HEK293 (cell line): ENCODE measurements around the gene TMEM255A.

ENCODE experiments used
- CTCF ChIP-seq: fragments of 450-650 bp; formaldehyde crosslinking; IDR thresholded peaks from 2 replicates; pipeline ENCODE4 v1.5.1; 2016; ENCODE audit warnings: missing biosample characterization, missing genetic modification characterization
- HOXC10 ChIP-seq: sonication (generic); formaldehyde crosslinking; IDR thresholded peaks from 2 replicates; pipeline ENCODE4 v1.8.1; 2023; ENCODE audit warnings: mild to moderate bottlenecking, missing genetic modification reagents
- IKZF3 ChIP-seq: fragments of 450-650 bp; IDR thresholded peaks from 2 replicates; pipeline ENCODE4 v1.5.0; 2018; ENCODE audit warnings: missing biosample characterization, mild to moderate bottlenecking, missing genetic modification characterization, moderate library complexity
- PRDM4 ChIP-seq: fragments of 450-650 bp; formaldehyde crosslinking; IDR thresholded peaks from 2 replicates; pipeline ENCODE4 v1.5.1; 2017; ENCODE audit warnings: missing biosample characterization, missing genetic modification characterization
- SP7 ChIP-seq: fragments of 450-650 bp; formaldehyde crosslinking; IDR thresholded peaks from 2 replicates; pipeline ENCODE4 v1.5.1; 2016; ENCODE audit warnings: missing biosample characterization, missing genetic modification characterization
- ZNF10 ChIP-seq: fragments of 450-650 bp; formaldehyde crosslinking; IDR thresholded peaks from 2 replicates; pipeline ENCODE4 v1.5.1; 2017; ENCODE audit warnings: missing biosample characterization, missing genetic modification characterization
- ZNF112 ChIP-seq: fragments of 450-650 bp; formaldehyde crosslinking; IDR thresholded peaks from 2 replicates; pipeline ENCODE4 v1.5.0; 2017; ENCODE audit warnings: missing biosample characterization, missing genetic modification characterization
- ZNF169 ChIP-seq: fragments of 450-650 bp; formaldehyde crosslinking; IDR thresholded peaks from 2 replicates; pipeline ENCODE4 v1.5.1; 2016; ENCODE audit warnings: missing biosample characterization, missing genetic modification characterization
- ZNF23 ChIP-seq: fragments of 450-650 bp; formaldehyde crosslinking; IDR thresholded peaks from 2 replicates; pipeline ENCODE4 v1.5.1; 2016; ENCODE audit warnings: missing biosample characterization, missing genetic modification characterization, borderline replicate concordance
- ZNF311 ChIP-seq: fragments of 450-650 bp; formaldehyde crosslinking; IDR thresholded peaks from 2 replicates; pipeline ENCODE4 v1.5.1; 2017; ENCODE audit warnings: missing biosample characterization, missing genetic modification characterization, borderline replicate concordance
- ZNF513 ChIP-seq: fragments of 450-650 bp; IDR thresholded peaks from 2 replicates; pipeline ENCODE4 v1.5.1; 2018; ENCODE audit warnings: missing biosample characterization, missing genetic modification characterization
- ZNF544 ChIP-seq: fragments of 450-650 bp; formaldehyde crosslinking; IDR thresholded peaks from 2 replicates; pipeline ENCODE4 v1.5.0; 2017; ENCODE audit warnings: missing biosample characterization, missing genetic modification characterization
- ZNF571 ChIP-seq: fragments of 450-650 bp; formaldehyde crosslinking; IDR thresholded peaks from 2 replicates; pipeline ENCODE4 v1.5.0; 2017; ENCODE audit warnings: missing biosample characterization, missing genetic modification characterization
- ZNF600 ChIP-seq: fragments of 450-650 bp; formaldehyde crosslinking; IDR thresholded peaks from 2 replicates; pipeline ENCODE4 v1.5.1; 2016; ENCODE audit warnings: missing biosample characterization, missing genetic modification characterization
- ZNF624 ChIP-seq: fragments of 450-650 bp; formaldehyde crosslinking; IDR thresholded peaks from 2 replicates; pipeline ENCODE4 v1.5.1; 2017; ENCODE audit warnings: missing biosample characterization, missing genetic modification characterization
- ZNF707 ChIP-seq: fragments of 450-650 bp; formaldehyde crosslinking; IDR thresholded peaks from 2 replicates; pipeline ENCODE4 v1.5.1; 2016; ENCODE audit warnings: missing biosample characterization, missing genetic modification characterization
- ZNF792 ChIP-seq: fragments of 450-650 bp; formaldehyde crosslinking; IDR thresholded peaks from 2 replicates; pipeline ENCODE4 v1.5.1; 2016; ENCODE audit warnings: missing biosample characterization, missing genetic modification characterization
- ZSCAN30 ChIP-seq: fragments of 450-650 bp; IDR thresholded peaks from 2 replicates; pipeline ENCODE4 v1.5.1; 2018; ENCODE audit warnings: missing biosample characterization, mild to moderate bottlenecking, missing genetic modification characterization, moderate library complexity
- TF ChIP-seq, protein P1 (sequence below): fragments of 450-650 bp; formaldehyde crosslinking; IDR thresholded peaks from 2 replicates; pipeline ENCODE4 v1.5.1; 2016; ENCODE audit warnings: missing biosample characterization, missing genetic modification characterization
- TF ChIP-seq, protein P2 (sequence below): fragments of 450-650 bp; formaldehyde crosslinking; IDR thresholded peaks from 2 replicates; pipeline ENCODE4 v1.5.1; 2016; ENCODE audit warnings: missing biosample characterization, missing genetic modification characterization
- TF ChIP-seq, protein P3 (sequence below): fragments of 450-650 bp; formaldehyde crosslinking; IDR thresholded peaks from 2 replicates; pipeline ENCODE4 v1.5.1; 2016; ENCODE audit warnings: missing biosample characterization, missing genetic modification characterization
- TF ChIP-seq, protein P4 (sequence below): fragments of 450-650 bp; formaldehyde crosslinking; IDR thresholded peaks from 2 replicates; pipeline ENCODE4 v1.5.1; 2016; ENCODE audit warnings: missing biosample characterization, missing genetic modification characterization
- TF ChIP-seq, protein P5 (sequence below): fragments of 450-650 bp; formaldehyde crosslinking; IDR thresholded peaks from 2 replicates; pipeline ENCODE4 v1.5.1; 2017; ENCODE audit warnings: missing biosample characterization, missing genetic modification characterization

Gene TMEM255A

GRCh38 chrX:120250522-120251271 is 60.6 kb downstream of the TMEM255A start, which contains the start of gene ZBTB33 (continued):
- TF ChIP-seq ZNF707 (no peak), HOXC10 (CRISPR knock-in tag) (no peak), ZNF169 (tag by site-specific recombination) (no peak), ZNF544 (tag by site-specific recombination) (no peak), ZNF311 (no peak), ZNF600 (tag by site-specific recombination) (peak; percentile 36; the same call in 1 of the 2 replicates), IKZF3 (tag by site-specific recombination) (peak; percentile 66), ZNF571 (no peak), ZNF112 (tag by site-specific recombination) (no peak), SP7 (peak; percentile 51; the same call in 1 of the 2 replicates), ZNF10 (tag by site-specific recombination) (peak; percentile 44; the same call in 1 of the 2 replicates), PRDM4 (no peak), CTCF (peak; percentile 97), ZNF513 (tag by site-specific recombination) (no peak), ZNF792 (tag by site-specific recombination) (no peak), ZSCAN30 (tag by site-specific recombination) (no peak), ZNF624 (tag by site-specific recombination) (no peak), ZNF23 (no peak)
- TF ChIP-seq, protein P1, sequence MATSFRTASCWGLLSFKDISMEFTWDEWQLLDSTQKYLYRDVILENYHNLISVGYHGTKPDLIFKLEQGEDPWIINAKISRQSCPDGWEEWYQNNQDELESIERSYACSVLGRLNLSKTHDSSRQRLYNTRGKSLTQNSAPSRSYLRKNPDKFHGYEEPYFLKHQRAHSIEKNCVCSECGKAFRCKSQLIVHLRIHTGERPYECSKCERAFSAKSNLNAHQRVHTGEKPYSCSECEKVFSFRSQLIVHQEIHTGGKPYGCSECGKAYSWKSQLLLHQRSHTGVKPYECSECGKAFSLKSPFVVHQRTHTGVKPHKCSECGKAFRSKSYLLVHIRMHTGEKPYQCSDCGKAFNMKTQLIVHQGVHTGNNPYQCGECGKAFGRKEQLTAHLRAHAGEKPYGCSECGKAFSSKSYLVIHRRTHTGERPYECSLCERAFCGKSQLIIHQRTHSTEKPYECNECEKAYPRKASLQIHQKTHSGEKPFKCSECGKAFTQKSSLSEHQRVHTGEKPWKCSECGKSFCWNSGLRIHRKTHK (tag by site-specific recombination), result no peak
- TF ChIP-seq, protein P2, sequence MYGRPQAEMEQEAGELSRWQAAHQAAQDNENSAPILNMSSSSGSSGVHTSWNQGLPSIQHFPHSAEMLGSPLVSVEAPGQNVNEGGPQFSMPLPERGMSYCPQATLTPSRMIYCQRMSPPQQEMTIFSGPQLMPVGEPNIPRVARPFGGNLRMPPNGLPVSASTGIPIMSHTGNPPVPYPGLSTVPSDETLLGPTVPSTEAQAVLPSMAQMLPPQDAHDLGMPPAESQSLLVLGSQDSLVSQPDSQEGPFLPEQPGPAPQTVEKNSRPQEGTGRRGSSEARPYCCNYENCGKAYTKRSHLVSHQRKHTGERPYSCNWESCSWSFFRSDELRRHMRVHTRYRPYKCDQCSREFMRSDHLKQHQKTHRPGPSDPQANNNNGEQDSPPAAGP, result no peak
- TF ChIP-seq, protein P3, sequence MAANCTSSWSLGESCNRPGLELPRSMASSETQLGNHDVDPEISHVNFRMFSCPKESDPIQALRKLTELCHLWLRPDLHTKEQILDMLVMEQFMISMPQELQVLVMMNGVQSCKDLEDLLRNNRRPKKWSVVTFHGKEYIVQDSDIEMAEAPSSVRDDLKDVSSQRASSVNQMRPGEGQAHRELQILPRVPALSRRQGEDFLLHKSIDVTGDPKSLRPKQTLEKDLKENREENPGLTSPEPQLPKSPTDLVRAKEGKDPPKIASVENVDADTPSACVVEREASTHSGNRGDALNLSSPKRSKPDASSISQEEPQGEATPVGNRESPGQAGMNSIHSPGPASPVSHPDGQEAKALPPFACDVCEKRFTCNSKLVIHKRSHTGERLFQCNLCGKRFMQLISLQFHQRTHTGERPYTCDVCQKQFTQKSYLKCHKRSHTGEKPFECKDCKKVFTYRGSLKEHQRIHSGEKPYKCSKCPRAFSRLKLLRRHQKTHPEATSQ (tag by site-specific recombination), result 0 out of 2 replicates have a peak, but pooled peaks have one; percentile 24
- TF ChIP-seq, protein P4, sequence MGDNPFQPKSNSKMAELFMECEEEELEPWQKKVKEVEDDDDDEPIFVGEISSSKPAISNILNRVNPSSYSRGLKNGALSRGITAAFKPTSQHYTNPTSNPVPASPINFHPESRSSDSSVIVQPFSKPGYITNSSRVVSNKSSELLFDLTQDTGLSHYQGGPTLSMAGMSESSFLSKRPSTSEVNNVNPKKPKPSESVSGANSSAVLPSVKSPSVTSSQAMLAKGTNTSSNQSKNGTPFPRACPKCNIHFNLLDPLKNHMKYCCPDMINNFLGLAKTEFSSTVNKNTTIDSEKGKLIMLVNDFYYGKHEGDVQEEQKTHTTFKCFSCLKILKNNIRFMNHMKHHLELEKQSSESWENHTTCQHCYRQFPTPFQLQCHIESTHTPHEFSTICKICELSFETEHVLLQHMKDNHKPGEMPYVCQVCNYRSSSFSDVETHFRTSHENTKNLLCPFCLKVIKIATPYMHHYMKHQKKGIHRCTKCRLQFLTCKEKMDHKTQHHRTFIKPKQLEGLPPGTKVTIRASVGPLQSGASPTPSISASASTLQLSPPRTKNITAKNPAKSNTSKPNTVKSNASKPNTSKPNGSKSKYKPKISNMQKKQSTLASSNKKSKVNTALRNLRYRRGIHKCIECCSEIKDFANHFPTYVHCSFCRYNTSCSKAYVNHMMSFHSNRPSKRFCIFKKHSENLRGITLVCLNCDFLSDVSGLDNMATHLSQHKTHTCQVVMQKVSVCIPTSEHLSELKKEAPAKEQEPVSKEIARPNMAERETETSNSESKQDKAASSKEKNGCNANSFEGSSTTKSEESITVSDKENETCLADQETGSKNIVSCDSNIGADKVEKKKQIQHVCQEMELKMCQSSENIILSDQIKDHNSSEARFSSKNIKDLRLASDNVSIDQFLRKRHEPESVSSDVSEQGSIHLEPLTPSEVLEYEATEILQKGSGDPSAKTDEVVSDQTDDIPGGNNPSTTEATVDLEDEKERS (tag by site-specific recombination), result no peak
- TF ChIP-seq, protein P5, sequence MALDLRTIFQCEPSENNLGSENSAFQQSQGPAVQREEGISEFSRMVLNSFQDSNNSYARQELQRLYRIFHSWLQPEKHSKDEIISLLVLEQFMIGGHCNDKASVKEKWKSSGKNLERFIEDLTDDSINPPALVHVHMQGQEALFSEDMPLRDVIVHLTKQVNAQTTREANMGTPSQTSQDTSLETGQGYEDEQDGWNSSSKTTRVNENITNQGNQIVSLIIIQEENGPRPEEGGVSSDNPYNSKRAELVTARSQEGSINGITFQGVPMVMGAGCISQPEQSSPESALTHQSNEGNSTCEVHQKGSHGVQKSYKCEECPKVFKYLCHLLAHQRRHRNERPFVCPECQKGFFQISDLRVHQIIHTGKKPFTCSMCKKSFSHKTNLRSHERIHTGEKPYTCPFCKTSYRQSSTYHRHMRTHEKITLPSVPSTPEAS (tag by site-specific recombination), result no peak
